OCI-LY1 (cell line): Measurements from ENCODE around the gene ZNF778.

ENCODE experiments used
- CTCF ChIP-seq: fragments of 200-600 bp; sonication (generic), shearing (Covaris generic); IDR thresholded peaks from 2 replicates; pipeline ENCODE4 v1.5.1; 2017; ENCODE audit warnings: mild to moderate bottlenecking, antibody characterized with exemption, low read length, moderate library complexity, mixed read lengths
- EZH2 ChIP-seq: fragments of 200-600 bp; sonication (generic), shearing (Covaris generic); IDR thresholded peaks from 2 replicates; pipeline ENCODE4 v1.8.0; 2017; ENCODE audit warnings: borderline replicate concordance, mixed run types, mild to moderate bottlenecking, antibody characterized with exemption, low read length, moderate library complexity, mixed read lengths

GRCh38 chr16:89278441-89279240 is 61.1 kb downstream of the ZNF778 start:
- TF ChIP-seq EZH2 (no peak), CTCF (no peak)
